HepG2 (cell line): Measurements from ENCODE around the gene CCDC88A. TPM values are rescaled to one million over a fixed set of nuclear protein-coding genes. Genes with fewer than 3 reads are reported as not detected.

Experiments
- ATAC-seq: fragments of 200-7000 bp; cut with Tn5 transposase; 3 replicates; pipeline ENCODE4 v1.9.1; 2020; ENCODE audit warnings: mild to moderate bottlenecking, moderate library complexity
- BruUV-seq: library from RNA; stranded (reverse); fragments of 400-500 nt; replicated peaks from 2 replicates; lab custom pipeline; 2021; lab: Mats Ljungman, UMichigan
- CTCF ChIA-PET: fragments of 300-600 bp; formaldehyde crosslinking; extraction: SDS; loops from one replicate; lab custom pipeline; 2021; ENCODE audit warnings: low total read pairs, inconsistent platforms, low intra/inter-chr PET ratio; lab: Yijun Ruan, JAX
- POLR2A ChIA-PET: fragments of 350-600 bp; sonication (Branson Sonifier 250); formaldehyde crosslinking; loops from one replicate; lab custom pipeline; 2020; ENCODE audit warnings: antibody characterized with exemption, inconsistent platforms; lab: Yijun Ruan, JAX
- DNase-seq: peaks from one replicate; pipeline ENCODE4 v3.0.0-alpha.2; 2015; ENCODE audit warnings: low spot score
- FAIRE-seq: peaks from 3 replicates; lab custom pipeline; 2011; peaks lifted over from hg19 to GRCh38; lab: Jason Lieb, UNC
- H2AFZ ChIP-seq: one replicate; pipeline ENCODE4 v1.6.1; 2011; ENCODE audit warnings: low read length, inconsistent platforms
- H3K27ac ChIP-seq: fragments of 300-600 bp; 3 replicates; pipeline ENCODE4 v1.8.0; 2011; ENCODE audit warnings: mixed run types, mild to moderate bottlenecking, mixed read lengths, low read length, inconsistent platforms; ENCODE audit not compliant: insufficient read depth; ENCODE audit errors: extremely low read length
- H3K27me3 ChIP-seq, 2 experiments: fragments of 200-600 bp in 1 of 2; 2 replicates in 1 of 2; 3 replicates in 1 of 2; pipeline versions ENCODE4 v1.6.0 to v1.8.0; 2011; ENCODE audit warnings: low read length in 2 of 2, mild to moderate bottlenecking in 2 of 2, moderate library complexity in 2 of 2, inconsistent platforms in 1 of 2; ENCODE audit not compliant: insufficient read depth in 2 of 2, control insufficient read depth in 1 of 2
- H3K36me3 ChIP-seq, 2 experiments: fragments of 200-600 bp in 1 of 2; replicated peaks in 1 of 2; 2 replicates in 1 of 2; 3 replicates in 1 of 2; pipeline versions ENCODE4 v1.5.1 to v1.8.0; 2011; ENCODE audit warnings: low read length in 2 of 2, inconsistent platforms in 1 of 2; ENCODE audit not compliant: insufficient read depth in 2 of 2, control insufficient read depth in 1 of 2
- H3K4me1 ChIP-seq: 2 replicates; pipeline ENCODE4 v1.5.1; 2012; ENCODE audit warnings: low read length, inconsistent platforms; ENCODE audit not compliant: insufficient read depth
- H3K4me2 ChIP-seq: 2 replicates; pipeline ENCODE4 v1.6.0; 2011; ENCODE audit warnings: low read depth, low read length, inconsistent platforms
- H3K4me3 ChIP-seq, 3 experiments: fragments of 200-600 bp in 1 of 3; sonication (generic), shearing (Covaris generic) in 1 of 3; replicated peaks in 1 of 3; 2 replicates each; pipeline ENCODE4 v1.5.1; 2011 to 2016; ENCODE audit warnings: low read length in 3 of 3, inconsistent platforms in 2 of 3, low read depth in 2 of 3, mild to moderate bottlenecking in 2 of 3, control low read depth in 1 of 3, mixed read lengths in 1 of 3; ENCODE audit not compliant: insufficient read depth in 1 of 3
- H3K79me2 ChIP-seq: one replicate; pipeline ENCODE4 v1.6.1; 2011; ENCODE audit warnings: low read length, inconsistent platforms; ENCODE audit not compliant: insufficient read depth
- H3K9ac ChIP-seq: 2 replicates; pipeline ENCODE4 v1.6.0; 2011; ENCODE audit warnings: mild to moderate bottlenecking, low read depth, low read length, inconsistent platforms; ENCODE audit not compliant: insufficient read depth
- H3K9me3 ChIP-seq: 2 replicates; pipeline ENCODE4 v1.5.1; 2012; ENCODE audit warnings: mild to moderate bottlenecking, low read length
- H4K20me1 ChIP-seq: 2 replicates; pipeline ENCODE4 v1.6.0; 2011; ENCODE audit warnings: inconsistent platforms, mild to moderate bottlenecking, low read length, moderate library complexity; ENCODE audit not compliant: insufficient read depth
- BRCA1 ChIP-seq: sonication (generic); formaldehyde crosslinking; IDR thresholded peaks from 2 replicates; pipeline ENCODE4 v1.4.0; 2020; ENCODE audit warnings: missing genetic modification reagents
- CCAR2 ChIP-seq: fragments of 200-400 bp; formaldehyde crosslinking; optimal IDR thresholded peaks from 2 replicates; pipeline ENCODE3; 2018; ENCODE audit warnings: low read depth, mild to moderate bottlenecking, low read length, moderate library complexity
- CREB1 ChIP-seq, 2 experiments: fragments of 450-650 bp in 1 of 2; IDR thresholded peaks; 2 replicates each; pipeline ENCODE4 v1.6.1; 2016 to 2017; ENCODE audit warnings: control low read depth in 1 of 2, mild to moderate bottlenecking in 1 of 2, missing compliant biosample characterization in 1 of 2, missing genetic modification characterization in 1 of 2
- CTCF ChIP-seq: sonication (generic); formaldehyde crosslinking; IDR thresholded peaks from 2 replicates; pipeline ENCODE4 v1.5.0; 2020; ENCODE audit warnings: mild to moderate bottlenecking, missing genetic modification reagents, moderate library complexity
- DNMT3B ChIP-seq: conservative IDR thresholded peaks from 2 replicates; pipeline ENCODE4 v1.6.1; 2016; ENCODE audit warnings: missing biosample characterization, control low read depth
- ISX ChIP-seq: sonication (generic); formaldehyde crosslinking; conservative IDR thresholded peaks from 2 replicates; pipeline ENCODE4 v1.5.0; 2020; ENCODE audit warnings: missing genetic modification reagents
- KLF16 ChIP-seq, 2 experiments: sonication (generic) in 1 of 2; formaldehyde crosslinking in 1 of 2; IDR thresholded peaks; 2 replicates each; pipeline versions ENCODE4 v1.6.1 to v1.8.0; 2016 to 2023; ENCODE audit warnings: missing genetic modification reagents in 2 of 2, missing compliant biosample characterization in 1 of 2
- MYC ChIP-seq: sonication (generic); formaldehyde crosslinking; IDR thresholded peaks from 2 replicates; pipeline ENCODE4 v1.9.0; 2021; ENCODE audit warnings: missing genetic modification reagents, borderline replicate concordance
- SUZ12 ChIP-seq: fragments of 150-350 bp; IDR thresholded peaks from 2 replicates; pipeline ENCODE4 v1.6.1; 2014; ENCODE audit warnings: low read depth, low read length
- U2AF1 ChIP-seq: fragments of 200-400 bp; formaldehyde crosslinking; optimal IDR thresholded peaks from 2 replicates; pipeline ENCODE3; 2017; ENCODE audit warnings: mild to moderate bottlenecking, low read depth, low read length
- ZNF12 ChIP-seq: sonication (generic); formaldehyde crosslinking; IDR thresholded peaks from 2 replicates; pipeline ENCODE4 v1.5.0; 2020; ENCODE audit warnings: missing genetic modification reagents
- ZNF331 ChIP-seq: sonication (generic); formaldehyde crosslinking; IDR thresholded peaks from 2 replicates; pipeline ENCODE4 v1.4.0; 2020; ENCODE audit warnings: missing genetic modification reagents
- ZNF607 ChIP-seq: sonication (generic); formaldehyde crosslinking; IDR thresholded peaks from 2 replicates; pipeline ENCODE4 v1.5.1; 2020; ENCODE audit warnings: missing genetic modification reagents, mild to moderate bottlenecking, borderline replicate concordance
- ZNF652 ChIP-seq: IDR thresholded peaks from 2 replicates; pipeline ENCODE4 v1.6.1; 2016; ENCODE audit warnings: low read depth, borderline replicate concordance
- ZNF704 ChIP-seq: sonication (generic); formaldehyde crosslinking; IDR thresholded peaks from 2 replicates; pipeline ENCODE4 v1.8.1; 2023; ENCODE audit warnings: mild to moderate bottlenecking, inconsistent platforms, moderate library complexity, missing genetic modification reagents, borderline replicate concordance
- ZNF749 ChIP-seq: sonication (generic); formaldehyde crosslinking; IDR thresholded peaks from 2 replicates; pipeline ENCODE4 v1.8.0; 2022; ENCODE audit warnings: mild to moderate bottlenecking, missing genetic modification reagents, moderate library complexity, borderline replicate concordance
- ZSCAN22 ChIP-seq: sonication (generic); formaldehyde crosslinking; IDR thresholded peaks from 2 replicates; pipeline ENCODE4 v1.4.0; 2020; ENCODE audit warnings: mild to moderate bottlenecking, missing genetic modification reagents
- WGBS: methylation state at CpG from one replicate; pipeline ENCODE4 v1.1.6; 2017; ENCODE audit warnings: low lambda C conversion rate; 5-methylcytosine and 5-hydroxymethylcytosine counted together
- in situ Hi-C: cut with HindIII; loops from 2 replicates; pipeline ENCODE4 v1.10.0; 2017; ENCODE audit warnings: low pct_unique_long_range_greater_than_20kb; ENCODE audit not compliant: extremely low pct_ligation_motif_present
- intact Hi-C: fragments of 100-400 bp; cut with micrococcal nuclease; formaldehyde crosslinking; loops from one replicate; pipeline ENCODE4 v1.10.0; 2022; ENCODE audit not compliant: unreplicated experiment
- polyA plus RNA-seq, 8 experiments: library from polyadenylated mRNA; depleted of rRNA in 3 of 8; stranded (reverse) in 7 of 8; unstranded in 1 of 8; fragments of >200 nt; fragmentation: Illumina TruSeq in 4 of 8; extraction: Trizol in 4 of 8; gene quantifications; 2 replicates each; pipeline versions ENCODE4 v1.2.1 to v1.2.3, GENCODE V29; 2011 to 2016; ENCODE audit warnings: low read depth in 4 of 8, missing spikeins in 1 of 8, mixed read lengths in 1 of 8; ENCODE audit not compliant: insufficient read depth in 1 of 8
- total RNA-seq, 5 experiments: library from RNA; depleted of rRNA; stranded (reverse); fragments of >200 nt; fragmentation: Illumina TruSeq; extraction: Trizol; gene quantifications; 2 replicates each; pipeline ENCODE4 v1.2.3, GENCODE V29; 2016; ENCODE audit warnings: low read depth in 1 of 5
- TF ChIP-seq, protein P1 (sequence below): IDR thresholded peaks from 2 replicates; pipeline ENCODE4 v1.6.1; 2018; ENCODE audit warnings: missing genetic modification reagents, mild to moderate bottlenecking, missing compliant biosample characterization

The CCDC88A gene
- total and polyA plus RNA-seq, 2 of the 13 experiments (the other 11 are each of a cell fraction or from before 2014, with no cell fraction given) = 43.2 to 84.1 TPM

GRCh38 chr2:55419679-55420438 is at the start of gene CCDC88A (continued):
- TF ChIP-seq ZNF607 (CRISPR knock-in tag) = peak; percentile 88; the same call in 1 of the 2 replicates
- TF ChIP-seq KLF16 (CRISPR knock-in tag; IDR thresholded peaks at IDR 0.05) = peak in 1 of 2 experiments; percentile 99; a peak in 2 of 4 replicates
- TF ChIP-seq CTCF (CRISPR knock-in tag) = peak; percentile 58
- peak; percentile 90 for TF ChIP-seq DNMT3B (CRISPR knock-in tag)
- 0 out of 2 replicates have a peak, but pooled peaks have one; percentile 51 for TF ChIP-seq ZSCAN22 (CRISPR knock-in tag)
- TF ChIP-seq MYC = peak; percentile 97

GRCh38 chr2:55461679-55462078 is 42.0 kb upstream of the CCDC88A start:
- no peak for DNase-seq
- BruUV-seq = no TSS peak
- ChIA-PET POLR2A (no interaction called here), CTCF (no interaction called here)
- no peak overlapping the region for H2AFZ ChIP-seq
- no peak overlapping the region for H3K27ac ChIP-seq
- intact Hi-C loops = no loop called here
- no peak overlapping the region for H3K4me3 ChIP-seq
- in situ Hi-C loops = no loop called here
- H3K27me3 ChIP-seq = peaks cover 0 to 9% of the 10 kb centered on the region in 2 experiments; a peak in 2 of 5 replicates
- 31% methylated on average over 2 of the region's 2 CpGs for WGBS
- no peaks in the 10 kb centered on the region for H3K79me2 ChIP-seq
- H3K36me3 ChIP-seq = no peaks in the 10 kb centered on the region
- H4K20me1 ChIP-seq = no peaks in the 10 kb centered on the region
- no peaks in the 10 kb centered on the region for H3K9me3 ChIP-seq
- no peaks in the 10 kb centered on the region for H3K4me1 ChIP-seq
- no peak overlapping the region for H3K9ac ChIP-seq
- no peak overlapping the region for H3K4me2 ChIP-seq
- FAIRE-seq = no peak
- ATAC-seq = no peak
- TF ChIP-seq ZNF331 (CRISPR knock-in tag) (no peak), U2AF1 (no peak), BRCA1 (CRISPR knock-in tag) (no peak), CREB1 (IDR thresholded peaks at IDR 0.05) (no peak), CREB1 (CRISPR knock-in tag; IDR thresholded peaks at IDR 0.05) (no peak), ZNF12 (CRISPR knock-in tag) (no peak), CCAR2 (no peak), ZNF704 (no peak), ZNF652 (CRISPR knock-in tag) (no peak), SUZ12 (no peak), ISX (no peak), ZNF749 (CRISPR knock-in tag) (no peak)
- TF ChIP-seq, protein P1, sequence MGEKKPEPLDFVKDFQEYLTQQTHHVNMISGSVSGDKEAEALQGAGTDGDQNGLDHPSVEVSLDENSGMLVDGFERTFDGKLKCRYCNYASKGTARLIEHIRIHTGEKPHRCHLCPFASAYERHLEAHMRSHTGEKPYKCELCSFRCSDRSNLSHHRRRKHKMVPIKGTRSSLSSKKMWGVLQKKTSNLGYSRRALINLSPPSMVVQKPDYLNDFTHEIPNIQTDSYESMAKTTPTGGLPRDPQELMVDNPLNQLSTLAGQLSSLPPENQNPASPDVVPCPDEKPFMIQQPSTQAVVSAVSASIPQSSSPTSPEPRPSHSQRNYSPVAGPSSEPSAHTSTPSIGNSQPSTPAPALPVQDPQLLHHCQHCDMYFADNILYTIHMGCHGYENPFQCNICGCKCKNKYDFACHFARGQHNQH (CRISPR knock-in tag) = no peak
